Thoracic aorta (tissue), 2 donors: ENCODE data around the gene RANBP6. TPM values are rescaled to one million over a fixed set of nuclear protein-coding genes. Genes with fewer than 3 reads are reported as not detected.

Experiments
- ATAC-seq: fragments of 150-250 bp; one replicate; pipeline ENCODE4 v1.8.0; 2017; ENCODE audit warnings: low read depth; ENCODE audit not compliant: insufficient number of reproducible peaks, low FRiP score
- DNase-seq: peaks from one replicate; pipeline ENCODE4 v3.0.0-alpha.2; 2020; ENCODE audit warnings: low spot score
- H3K27ac ChIP-seq, 2 donors: fragments of 200-600 bp; sonication (generic); 1 replicate in 1 of 2; 2 replicates in 1 of 2; pipeline ENCODE4 v1.5.1; 2016; ENCODE audit warnings: mild to moderate bottlenecking in 2 of 2, moderate library complexity in 2 of 2
- H3K27me3 ChIP-seq: fragments of 200-600 bp; sonication (generic); replicated peaks from 2 replicates; pipeline ENCODE4 v1.6.0; 2016; ENCODE audit warnings: mild to moderate bottlenecking; ENCODE audit not compliant: insufficient read depth
- H3K36me3 ChIP-seq: fragments of 200-600 bp; sonication (generic); one replicate; pipeline ENCODE4 v1.5.1; 2016
- H3K4me1 ChIP-seq, 2 donors: fragments of 200-600 bp; sonication (generic); 1 replicate in 1 of 2; 2 replicates in 1 of 2; pipeline versions ENCODE4 v1.5.1 to v1.6.0; 2016; ENCODE audit warnings: low read depth in 2 of 2, mild to moderate bottlenecking in 1 of 2; ENCODE audit not compliant: control insufficient read depth in 1 of 2
- H3K4me3 ChIP-seq: fragments of 200-600 bp; sonication (generic); 2 replicates; pipeline ENCODE4 v1.5.1; 2016; ENCODE audit warnings: mild to moderate bottlenecking
- H3K9me3 ChIP-seq: fragments of 200-600 bp; sonication (generic); 2 replicates; pipeline ENCODE4 v1.5.1; 2016
- CTCF ChIP-seq: fragments of 200-600 bp; sonication (generic); IDR thresholded peaks from one replicate; pipeline ENCODE4 v1.5.1; 2019; ENCODE audit warnings: antibody characterized with exemption
- total RNA-seq, 2 donors: library from RNA; depleted of rRNA; stranded (reverse); fragments of >200 nt; gene quantifications; one replicate each; pipeline versions ENCODE4 v1.1.0 to v1.2.3, GENCODE V29; 2016

RANBP6 gene
- total RNA-seq, 2 donors from 2014 or later = 8.4 to 23.6 TPM

- DNase-seq (peak; percentile 68), ATAC-seq (peak; percentile 4)
- H3K27ac ChIP-seq = peak overlapping the region; percentile 98
- H3K27me3 ChIP-seq = no peaks in the 10 kb centered on the region
- peaks cover 24 to 40% of the 10 kb centered on the region in 2 donors for H3K4me1 ChIP-seq
- no peak for TF ChIP-seq CTCF
- peak overlapping the region; percentile 98 for H3K4me3 ChIP-seq
- no peaks in the 10 kb centered on the region for H3K9me3 ChIP-seq
- H3K36me3 ChIP-seq = peaks cover 1% of the 10 kb centered on the region
Measured at GRCh38 chr9:6007058-6007769, 8.2 kb downstream of the RANBP6 start.

- peaks cover 23 to 43% of the 10 kb centered on the region in 2 donors for H3K4me1 ChIP-seq
Measured at GRCh38 chr9:6006749-6007057, 8.7 kb downstream of the RANBP6 start.

GRCh38 chr9:6000955-6001354, 14.5 kb downstream of the RANBP6 start:
- TF ChIP-seq CTCF = no peak
- Histone ChIP-seq H3K9me3 (no peaks in the 10 kb centered on the region), H3K4me3 (no peak overlapping the region), H3K27ac (no peak overlapping the region), H3K36me3 (no peaks in the 10 kb centered on the region), H3K4me1 (peaks cover 30 to 51% of the 10 kb centered on the region in 2 donors), H3K27me3 (no peaks in the 10 kb centered on the region)
- no peak for DNase-seq
- no peak for ATAC-seq

More at GRCh38 chr9:6006749-6007057, 8.7 kb downstream of the RANBP6 start:
- no peak for DNase-seq
- TF ChIP-seq CTCF = no peak
- no peaks in the 10 kb centered on the region for H3K36me3 ChIP-seq
- no peak for ATAC-seq
- H3K4me3 ChIP-seq = peak overlapping the region; percentile 98
- peak overlapping the region; percentile 98 for H3K27ac ChIP-seq
- no peaks in the 10 kb centered on the region for H3K27me3 ChIP-seq
- H3K9me3 ChIP-seq = no peaks in the 10 kb centered on the region

- no peak for TF ChIP-seq CTCF
- Histone ChIP-seq H3K27me3 (no peaks in the 10 kb centered on the region), H3K9me3 (no peaks in the 10 kb centered on the region), H3K4me1 (peaks cover 16 to 45% of the 10 kb centered on the region in 2 donors), H3K36me3 (no peaks in the 10 kb centered on the region), H3K4me3 (no peak overlapping the region), H3K27ac (no peak overlapping the region)
- DNase-seq (no peak), ATAC-seq (no peak)
Measured at GRCh38 chr9:5999443-6000101, 15.9 kb downstream of the RANBP6 start.

- ATAC-seq = no peak
- Histone ChIP-seq H3K27ac (no peak overlapping the region), H3K4me1 (peaks cover 8 to 17% of the 10 kb centered on the region in 2 donors), H3K27me3 (no peaks in the 10 kb centered on the region), H3K4me3 (no peak overlapping the region), H3K9me3 (no peaks in the 10 kb centered on the region), H3K36me3 (no peaks in the 10 kb centered on the region)
- DNase-seq = no peak
- TF ChIP-seq CTCF = no peak
Measured at GRCh38 chr9:5994493-5994892, 20.9 kb downstream of the RANBP6 start.
